CD14-positive monocyte (primary cell): ENCODE data around the gene CDS1. TPM values are rescaled to one million over a fixed set of nuclear protein-coding genes. Genes with fewer than 3 reads are reported as not detected.

Source experiments
- DNase-seq, 3 donors: peaks; one replicate each; pipeline ENCODE4 v3.0.0-alpha.2; 2011 to 2022
- H2AFZ ChIP-seq: 2 replicates; pipeline ENCODE4 v1.6.0; 2012; ENCODE audit warnings: mild to moderate bottlenecking, low read depth, low read length, inconsistent platforms; ENCODE audit not compliant: insufficient read depth, poor library complexity, severe bottlenecking
- H3K27ac ChIP-seq, 2 donors: 1 replicate in 1 of 2; 2 replicates in 1 of 2; pipeline ENCODE4 v1.5.1; 2012 to 2013; ENCODE audit warnings: low read length in 2 of 2, control low read depth in 1 of 2, inconsistent platforms in 1 of 2, low read depth in 1 of 2, mild to moderate bottlenecking in 1 of 2
- H3K27me3 ChIP-seq, 2 donors: one replicate each; pipeline versions ENCODE4 v1.6.0 to v1.6.1; 2011 to 2013; ENCODE audit warnings: low read length in 2 of 2; ENCODE audit not compliant: control insufficient read depth in 2 of 2, insufficient read depth in 2 of 2
- H3K36me3 ChIP-seq, 2 donors: replicated peaks in 1 of 2; 1 replicate in 1 of 2; 2 replicates in 1 of 2; pipeline versions ENCODE4 v1.5.1 to v1.6.1; 2012 to 2013; ENCODE audit warnings: low read length in 2 of 2, control low read depth in 1 of 2, inconsistent platforms in 1 of 2, mild to moderate bottlenecking in 1 of 2; ENCODE audit not compliant: insufficient read depth in 2 of 2, control insufficient read depth in 1 of 2
- H3K4me1 ChIP-seq, 2 donors: 1 replicate in 1 of 2; 2 replicates in 1 of 2; pipeline versions ENCODE4 v1.5.1 to v1.6.1; 2012 to 2013; ENCODE audit warnings: low read length in 2 of 2, control low read depth in 1 of 2, inconsistent platforms in 1 of 2, mild to moderate bottlenecking in 1 of 2, moderate library complexity in 1 of 2; ENCODE audit not compliant: insufficient read depth in 2 of 2, control insufficient read depth in 1 of 2
- H3K4me2 ChIP-seq: replicated peaks from 2 replicates; pipeline ENCODE3; 2012; ENCODE audit warnings: low read length, moderate library complexity, mild to moderate bottlenecking; ENCODE audit not compliant: poor library complexity, severe bottlenecking; ENCODE audit errors: extremely low read depth
- H3K4me3 ChIP-seq, 3 experiments: fragments of 200-600 bp in 1 of 3; sonication (generic) in 1 of 3; replicated peaks in 1 of 3; 1 replicate in 2 of 3; 2 replicates in 1 of 3; pipeline ENCODE4 v1.5.1; 2011 to 2013; ENCODE audit warnings: low read length in 3 of 3, mild to moderate bottlenecking in 3 of 3, control low read depth in 2 of 3, low read depth in 2 of 3, inconsistent platforms in 1 of 3, moderate library complexity in 1 of 3
- H3K79me2 ChIP-seq: 2 replicates; pipeline ENCODE4 v1.6.0; 2012; ENCODE audit warnings: mild to moderate bottlenecking, control low read depth, inconsistent platforms, low read length, moderate library complexity; ENCODE audit not compliant: insufficient read depth
- H3K9ac ChIP-seq: 2 replicates; pipeline ENCODE4 v1.6.0; 2017; ENCODE audit warnings: low read length, mild to moderate bottlenecking; ENCODE audit not compliant: insufficient read depth, poor library complexity, severe bottlenecking
- H3K9me3 ChIP-seq, 2 donors: replicated peaks in 1 of 2; 1 replicate in 1 of 2; 2 replicates in 1 of 2; pipeline versions ENCODE4 v1.5.1 to v1.6.1; 2012 to 2013; ENCODE audit warnings: low read length in 2 of 2, control low read depth in 1 of 2; ENCODE audit not compliant: control insufficient read depth in 1 of 2, insufficient read depth in 1 of 2
- H4K20me1 ChIP-seq: 2 replicates; pipeline ENCODE4 v1.6.0; 2012; ENCODE audit warnings: mild to moderate bottlenecking, low read length, control low read depth, moderate library complexity; ENCODE audit not compliant: insufficient read depth
- H3K27ac Mint-ChIP-seq, 7 donors: one replicate each; pipeline ENCODE4 v1.8.0; 2020; ENCODE audit warnings: mild to moderate bottlenecking in 7 of 7, mixed read lengths in 7 of 7, moderate library complexity in 6 of 7, inconsistent platforms in 2 of 7
- H3K27me3 Mint-ChIP-seq, 3 donors: one replicate each; pipeline ENCODE4 v1.8.0; 2021 to 2022; ENCODE audit warnings: low read depth in 3 of 3, mild to moderate bottlenecking in 3 of 3, mixed read lengths in 3 of 3, moderate library complexity in 3 of 3, inconsistent platforms in 1 of 3
- H3K36me3 Mint-ChIP-seq, 2 donors: one replicate each; pipeline ENCODE4 v1.8.0; 2020; ENCODE audit warnings: mixed read lengths in 2 of 2, inconsistent platforms in 1 of 2, mild to moderate bottlenecking in 1 of 2
- H3K4me1 Mint-ChIP-seq: one replicate; pipeline ENCODE4 v1.8.0; 2020; ENCODE audit warnings: mild to moderate bottlenecking, mixed read lengths
- H3K4me3 Mint-ChIP-seq, 2 donors: one replicate each; pipeline ENCODE4 v1.8.0; 2020; ENCODE audit warnings: mild to moderate bottlenecking in 2 of 2, mixed read lengths in 2 of 2, moderate library complexity in 1 of 2
- H3K9me3 Mint-ChIP-seq, 7 donors: one replicate each; pipeline ENCODE4 v1.8.0; 2020 to 2022; ENCODE audit warnings: mixed read lengths in 7 of 7, mild to moderate bottlenecking in 6 of 7, moderate library complexity in 6 of 7, inconsistent platforms in 2 of 7
- WGBS: methylation state at CpG from one replicate; pipeline ENCODE4 v1.1.5; 2013; ENCODE audit warnings: missing lambda C conversion rate; ENCODE audit not compliant: insufficient coverage; 5-methylcytosine and 5-hydroxymethylcytosine counted together
- intact Hi-C, 2 donors: fragments of 100-400 bp; cut with micrococcal nuclease; formaldehyde crosslinking; loops; one replicate each; pipeline versions ENCODE4 v1.15.0 to v1.15.1; 2023
- polyA plus RNA-seq, 3 donors: library from polyadenylated mRNA; depleted of rRNA in 1 of 3; unstranded in 2 of 3; stranded (reverse) in 1 of 3; fragments of 300-500 nt in 2 of 3; fragments of >200 nt in 1 of 3; fragmentation: Illumina TruSeq in 2 of 3; gene quantifications; 1 replicate in 2 of 3; 2 replicates in 1 of 3; pipeline ENCODE4 v1.2.3, GENCODE V29; 2012 to 2021
- TF ChIP-seq, protein P1 (sequence below): fragments of 200-600 bp; IDR thresholded peaks from one replicate; pipeline ENCODE4 v1.8.0; 2022; ENCODE audit warnings: antibody characterized with exemption, mild to moderate bottlenecking

CDS1 gene
- polyA plus RNA-seq, 3 donors = 0.12 to 0.15 (median 0.13) TPM

GRCh38 chr4:84647312-84647884 lies 64.5 kb downstream of the CDS1 start:
- intact Hi-C loops = no loop called here
- H3K4me1 Mint-ChIP-seq = peaks cover 12% of the 10 kb centered on the region

GRCh38 chr4:84648178-84648577 lies 65.3 kb downstream of the CDS1 start:
- H3K4me1 ChIP-seq = peaks cover 7 to 9% of the 10 kb centered on the region in 2 donors
- H4K20me1 ChIP-seq = no peaks in the 10 kb centered on the region
- no peak overlapping the region for H3K4me2 ChIP-seq
- Mint-ChIP-seq H3K27ac (no peak overlapping the region), H3K4me1 (peaks cover 12% of the 10 kb centered on the region), H3K27me3 (peaks cover 0 to 4% (median 0%) of the 10 kb centered on the region in 3 donors), H3K9me3 (peaks cover 0 to 6% (median 0%) of the 10 kb centered on the region in 7 donors), H3K4me3 (no peak overlapping the region), H3K36me3 (peaks cover 5 to 7% of the 10 kb centered on the region in 2 donors)
- TF ChIP-seq, protein P1, sequence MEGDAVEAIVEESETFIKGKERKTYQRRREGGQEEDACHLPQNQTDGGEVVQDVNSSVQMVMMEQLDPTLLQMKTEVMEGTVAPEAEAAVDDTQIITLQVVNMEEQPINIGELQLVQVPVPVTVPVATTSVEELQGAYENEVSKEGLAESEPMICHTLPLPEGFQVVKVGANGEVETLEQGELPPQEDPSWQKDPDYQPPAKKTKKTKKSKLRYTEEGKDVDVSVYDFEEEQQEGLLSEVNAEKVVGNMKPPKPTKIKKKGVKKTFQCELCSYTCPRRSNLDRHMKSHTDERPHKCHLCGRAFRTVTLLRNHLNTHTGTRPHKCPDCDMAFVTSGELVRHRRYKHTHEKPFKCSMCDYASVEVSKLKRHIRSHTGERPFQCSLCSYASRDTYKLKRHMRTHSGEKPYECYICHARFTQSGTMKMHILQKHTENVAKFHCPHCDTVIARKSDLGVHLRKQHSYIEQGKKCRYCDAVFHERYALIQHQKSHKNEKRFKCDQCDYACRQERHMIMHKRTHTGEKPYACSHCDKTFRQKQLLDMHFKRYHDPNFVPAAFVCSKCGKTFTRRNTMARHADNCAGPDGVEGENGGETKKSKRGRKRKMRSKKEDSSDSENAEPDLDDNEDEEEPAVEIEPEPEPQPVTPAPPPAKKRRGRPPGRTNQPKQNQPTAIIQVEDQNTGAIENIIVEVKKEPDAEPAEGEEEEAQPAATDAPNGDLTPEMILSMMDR = no peak
- DNase-seq = no peak
- no peak overlapping the region for H3K27ac ChIP-seq
- H3K36me3 ChIP-seq = no peaks in the 10 kb centered on the region
- no peaks in the 10 kb centered on the region for H3K79me2 ChIP-seq
- no peak overlapping the region for H2AFZ ChIP-seq
- no peak overlapping the region for H3K4me3 ChIP-seq
- H3K27me3 ChIP-seq = no peaks in the 10 kb centered on the region
- H3K9me3 ChIP-seq = no peaks in the 10 kb centered on the region
- no peak overlapping the region for H3K9ac ChIP-seq
- WGBS = no CpG with 5 or more reads among the region's 1 CpG
- intact Hi-C loops = no loop called here

More at GRCh38 chr4:84647312-84647884, 64.5 kb downstream of the CDS1 start:
- Mint-ChIP-seq H3K4me3 (no peak overlapping the region), H3K27me3 (peaks cover 0 to 2% (median 0%) of the 10 kb centered on the region in 3 donors), H3K9me3 (peaks cover 0 to 6% (median 0%) of the 10 kb centered on the region in 7 donors), H3K36me3 (peaks cover 5 to 9% of the 10 kb centered on the region in 2 donors), H3K27ac (no peak overlapping the region)
- H3K4me1 ChIP-seq = peaks cover 7 to 9% of the 10 kb centered on the region in 2 donors
- no peaks in the 10 kb centered on the region for H3K36me3 ChIP-seq
- no peak overlapping the region for H3K9ac ChIP-seq
- 50% methylated on average over 2 of the region's 2 CpGs for WGBS
- no peak overlapping the region for H3K4me2 ChIP-seq
- no peaks in the 10 kb centered on the region for H3K9me3 ChIP-seq
- H4K20me1 ChIP-seq = no peaks in the 10 kb centered on the region
- H3K79me2 ChIP-seq = no peaks in the 10 kb centered on the region
- no peak overlapping the region for H3K27ac ChIP-seq
- no peaks in the 10 kb centered on the region for H3K27me3 ChIP-seq
- no peak overlapping the region for H2AFZ ChIP-seq
- TF ChIP-seq, protein P1 = no peak
- no peak for DNase-seq
- no peak overlapping the region for H3K4me3 ChIP-seq
